Measurements from ENCODE around the gene CYB561D2. TPM values are rescaled to one million over a fixed set of nuclear protein-coding genes. Genes with fewer than 3 reads are reported as not detected.

CYB561D2 gene
- total RNA-seq, 1 experiment from 2014 or later, result 9.5 TPM

DNA sequence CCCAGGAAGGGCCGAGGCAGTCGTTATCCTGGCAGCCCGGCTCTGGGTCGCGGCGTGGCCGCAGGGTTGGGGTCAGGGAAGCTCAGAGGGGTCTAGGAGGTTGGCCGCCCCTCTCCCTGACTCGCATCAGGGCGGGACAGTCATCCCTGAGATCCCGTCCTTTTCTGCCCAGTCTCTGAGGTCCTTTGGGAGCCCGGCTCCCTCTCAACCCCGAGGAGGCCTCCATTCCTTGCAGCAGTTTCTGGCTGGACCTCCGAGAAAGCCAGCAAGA is 28.6 kb upstream of the CYB561D2 start:
- peaks cover 9 to 29% of the 10 kb centered on the region in 2 experiments; a peak in 2 of 4 replicates for H3K36me3 ChIP-seq (ENCODE audit: control insufficient read depth in 1 of 2, insufficient read depth in 2 of 2, low read length in 2 of 2)
- no peaks in the 10 kb centered on the region for H4K20me1 ChIP-seq (ENCODE audit: insufficient read depth)
- BruUV-seq (replicated peaks), result no TSS peak
- H2AFZ ChIP-seq (ENCODE audit: low read depth, low read length, poor library complexity, severe bottlenecking), result no peak overlapping the region
- H3K4me3 ChIP-seq (replicated peaks in 1 of 2; ENCODE audit: low read depth in 1 of 2, low read length in 2 of 2), result peak overlapping the region; percentile 64 to 92
- no peaks in the 10 kb centered on the region for H3K9me2 ChIP-seq (ENCODE audit: insufficient read depth)
- TF ChIP-seq ATF3 (IDR thresholded peaks at IDR 0.05), result no peak
- intact Hi-C loops (cut with micrococcal nuclease), result no loop called here
- ChIA-PET CTCF (interaction anchor here (1.0 to 1.4 kb wide), 5 partner anchors 16 to 62 kb away, joined by 3 to 11 read pairs (median 8); partner anchors contain the start of genes HYAL1, HYAL3, IFRD2 and NAA80), POLR2A (interaction anchor here (1.1 kb wide), 1 partner anchor 22 kb away, joined by 3 read pairs; the partner anchor contains the start of genes HYAL3 and NAA80), RAD21 (ENCODE audit: low non-redundant PET in 1 of 2, low total read pairs in 2 of 2, uncharacterized antibody in 2 of 2, unreplicated experiment in 2 of 2) (no interaction called here)
- H3K9me3 ChIP-seq (ENCODE audit: control insufficient read depth in 1 of 2, insufficient read depth in 1 of 2, low read depth in 1 of 2, low read length in 2 of 2), result no peaks in the 10 kb centered on the region
- no peak for DNase-seq (ENCODE audit: low read depth, low spot score)
- peak overlapping the region; percentile 93 for H3K27ac ChIP-seq (ENCODE audit: low read depth, low read length)
- H3K9ac ChIP-seq (ENCODE audit: low read length), result peak overlapping the region; percentile 88
- no peaks in the 10 kb centered on the region for H3K27me3 ChIP-seq (ENCODE audit: insufficient read depth, low read length)
- ATAC-seq, result no peak
- peaks cover 51 to 76% of the 10 kb centered on the region in 2 experiments for H3K4me1 ChIP-seq (ENCODE audit: control insufficient read depth in 1 of 2, insufficient read depth in 2 of 2, low read length in 2 of 2)
- peak overlapping the region; percentile 92 for H3K4me2 ChIP-seq (ENCODE audit: low read length)
- peaks cover 53% of the 10 kb centered on the region for H3K79me2 ChIP-seq (ENCODE audit: insufficient read depth, low read length)

- ChIA-PET CTCF (interaction anchor here (0.8 to 1.2 kb wide), 2 partner anchors 15 to 45 kb away, joined by 3 to 11 read pairs; no protein-coding TSS in a partner anchor), POLR2A (interaction anchor here (1.1 to 1.3 kb wide), 2 partner anchors 14 to 23 kb away, joined by 3 to 4 read pairs; partner anchors contain the start of genes HYAL3 and NAA80), RAD21 (ENCODE audit: low non-redundant PET in 1 of 2, low total read pairs in 2 of 2, uncharacterized antibody in 2 of 2, unreplicated experiment in 2 of 2) (interaction anchor here in 1 of 2 experiments (1.5 kb wide), 1 partner anchor 23 kb away, joined by 4 read pairs; the partner anchor contains the start of genes HYAL3 and NAA80)
- intact Hi-C loops (cut with micrococcal nuclease), result no loop called here
- H2AFZ ChIP-seq (ENCODE audit: low read depth, low read length, poor library complexity, severe bottlenecking), result no peak within 1 kb of the TSS
- no peak for DNase-seq (ENCODE audit: low read depth, low spot score)
- peaks cover 58% of the 10 kb centered on the region for H3K79me2 ChIP-seq (ENCODE audit: insufficient read depth, low read length)
- H3K4me3 ChIP-seq (replicated peaks in 1 of 2; ENCODE audit: low read depth in 1 of 2, low read length in 2 of 2), result peak within 1 kb of the TSS; percentile 64 to 92
- H3K4me1 ChIP-seq (ENCODE audit: control insufficient read depth in 1 of 2, insufficient read depth in 2 of 2, low read length in 2 of 2), result peaks cover 48 to 73% of the 10 kb centered on the region in 2 experiments
- ATAC-seq, result no peak
- H3K36me3 ChIP-seq (ENCODE audit: control insufficient read depth in 1 of 2, insufficient read depth in 2 of 2, low read length in 2 of 2), result peaks cover 9 to 29% of the 10 kb centered on the region in 2 experiments; a peak in 2 of 4 replicates
- BruUV-seq (replicated peaks), result no TSS peak
- peak within 1 kb of the TSS; percentile 93 for H3K27ac ChIP-seq (ENCODE audit: low read depth, low read length)
- no peaks in the 10 kb centered on the region for H3K9me3 ChIP-seq (ENCODE audit: control insufficient read depth in 1 of 2, insufficient read depth in 1 of 2, low read depth in 1 of 2, low read length in 2 of 2)
- H4K20me1 ChIP-seq (ENCODE audit: insufficient read depth), result no peaks in the 10 kb centered on the region
- peak within 1 kb of the TSS; percentile 92 for H3K4me2 ChIP-seq (ENCODE audit: low read length)
- H3K9ac ChIP-seq (ENCODE audit: low read length), result peak within 1 kb of the TSS; percentile 88
- H3K9me2 ChIP-seq (ENCODE audit: insufficient read depth), result no peaks in the 10 kb centered on the region
- no peaks in the 10 kb centered on the region for H3K27me3 ChIP-seq (ENCODE audit: insufficient read depth, low read length)
- TF ChIP-seq, protein P1, sequence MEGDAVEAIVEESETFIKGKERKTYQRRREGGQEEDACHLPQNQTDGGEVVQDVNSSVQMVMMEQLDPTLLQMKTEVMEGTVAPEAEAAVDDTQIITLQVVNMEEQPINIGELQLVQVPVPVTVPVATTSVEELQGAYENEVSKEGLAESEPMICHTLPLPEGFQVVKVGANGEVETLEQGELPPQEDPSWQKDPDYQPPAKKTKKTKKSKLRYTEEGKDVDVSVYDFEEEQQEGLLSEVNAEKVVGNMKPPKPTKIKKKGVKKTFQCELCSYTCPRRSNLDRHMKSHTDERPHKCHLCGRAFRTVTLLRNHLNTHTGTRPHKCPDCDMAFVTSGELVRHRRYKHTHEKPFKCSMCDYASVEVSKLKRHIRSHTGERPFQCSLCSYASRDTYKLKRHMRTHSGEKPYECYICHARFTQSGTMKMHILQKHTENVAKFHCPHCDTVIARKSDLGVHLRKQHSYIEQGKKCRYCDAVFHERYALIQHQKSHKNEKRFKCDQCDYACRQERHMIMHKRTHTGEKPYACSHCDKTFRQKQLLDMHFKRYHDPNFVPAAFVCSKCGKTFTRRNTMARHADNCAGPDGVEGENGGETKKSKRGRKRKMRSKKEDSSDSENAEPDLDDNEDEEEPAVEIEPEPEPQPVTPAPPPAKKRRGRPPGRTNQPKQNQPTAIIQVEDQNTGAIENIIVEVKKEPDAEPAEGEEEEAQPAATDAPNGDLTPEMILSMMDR (IDR thresholded peaks at IDR 0.05 in 2 of 3, conservative IDR thresholded peaks at IDR 0.05 in 1 of 3; ENCODE audit: borderline replicate concordance in 1 of 3, insufficient read depth in 1 of 3, low read depth in 2 of 3, low read length in 2 of 3), result no peak
- TF ChIP-seq, protein P2, sequence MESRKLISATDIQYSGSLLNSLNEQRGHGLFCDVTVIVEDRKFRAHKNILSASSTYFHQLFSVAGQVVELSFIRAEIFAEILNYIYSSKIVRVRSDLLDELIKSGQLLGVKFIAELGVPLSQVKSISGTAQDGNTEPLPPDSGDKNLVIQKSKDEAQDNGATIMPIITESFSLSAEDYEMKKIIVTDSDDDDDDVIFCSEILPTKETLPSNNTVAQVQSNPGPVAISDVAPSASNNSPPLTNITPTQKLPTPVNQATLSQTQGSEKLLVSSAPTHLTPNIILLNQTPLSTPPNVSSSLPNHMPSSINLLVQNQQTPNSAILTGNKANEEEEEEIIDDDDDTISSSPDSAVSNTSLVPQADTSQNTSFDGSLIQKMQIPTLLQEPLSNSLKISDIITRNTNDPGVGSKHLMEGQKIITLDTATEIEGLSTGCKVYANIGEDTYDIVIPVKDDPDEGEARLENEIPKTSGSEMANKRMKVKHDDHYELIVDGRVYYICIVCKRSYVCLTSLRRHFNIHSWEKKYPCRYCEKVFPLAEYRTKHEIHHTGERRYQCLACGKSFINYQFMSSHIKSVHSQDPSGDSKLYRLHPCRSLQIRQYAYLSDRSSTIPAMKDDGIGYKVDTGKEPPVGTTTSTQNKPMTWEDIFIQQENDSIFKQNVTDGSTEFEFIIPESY (IDR thresholded peaks at IDR 0.05; ENCODE audit: extremely low read depth, insufficient replicate concordance, low read length), result no peak
- TF ChIP-seq REST (IDR thresholded peaks at IDR 0.05; ENCODE audit: low read depth), result no peak
- TF ChIP-seq JUND (IDR thresholded peaks at IDR 0.05), result no peak
- no peak for TF ChIP-seq SRF (IDR thresholded peaks at IDR 0.05; ENCODE audit: low read depth)
- TF ChIP-seq YY1 (IDR thresholded peaks at IDR 0.05; ENCODE audit: extremely low read depth, insufficient replicate concordance, low read depth, low read length), result no peak
- TF ChIP-seq ATF3 (IDR thresholded peaks at IDR 0.05), result no peak
- no peak for TF ChIP-seq CBX3 (IDR thresholded peaks at IDR 0.05; ENCODE audit: low read depth)
Observed at GRCh38 chr3:50322386-50323091, 28.1 kb upstream of the CYB561D2 start, which contains the start of gene HYAL2. Gene HYAL2 (minus strand): TSS chr3:50322745. CDS start chr3:50320489, 2,256 bp downstream.

Data from HCT116 (cell line).